GM12864 (cell line): ENCODE results near the gene CRY2.
A peak's percentile ranks its signal among the peaks of the same experiment; 100 is the strongest.
"Not testable (repeated sequence)": the region's sequence is repeated elsewhere in the genome, so short reads cannot be mapped to it uniquely, and the experiment has no call there.

Experiments used
- DNase-seq: peaks from one replicate; pipeline ENCODE4 v3.0.0-alpha.2; 2011; ENCODE audit warnings: low read depth
- H3K4me3 ChIP-seq: 2 replicates; pipeline ENCODE4 v1.5.1; 2011; ENCODE audit warnings: mild to moderate bottlenecking, low read depth, low read length, control low read depth
- CTCF ChIP-seq: IDR thresholded peaks from 2 replicates; pipeline ENCODE4 v1.5.1; 2011; ENCODE audit warnings: low read depth, mild to moderate bottlenecking, moderate library complexity, low read length, control low read depth, inconsistent platforms; ENCODE audit errors: missing control alignments

Gene CRY2

GRCh38 chr11:45899448-45900174, 52.3 kb downstream of the CRY2 start:
- no peak for TF ChIP-seq CTCF
- H3K4me3 ChIP-seq: peak overlapping the region; percentile 40
- DNase-seq: no peak

- not testable (repeated sequence) for H3K4me3 ChIP-seq, DNase-seq
These were observed 53.0 kb downstream of the CRY2 start for GRCh38 chr11:45900175-45900800.

- H3K4me3 ChIP-seq: no peak overlapping the region
- no peak for DNase-seq
- no peak for TF ChIP-seq CTCF
These were observed 53.8 kb downstream of the CRY2 start for GRCh38 chr11:45900916-45901617.

GRCh38 chr11:45901626-45902025, 54.4 kb downstream of the CRY2 start:
- no peak overlapping the region for H3K4me3 ChIP-seq
- no peak for TF ChIP-seq CTCF
- no peak for DNase-seq

GRCh38 chr11:45902452-45903380, 55.4 kb downstream of the CRY2 start:
- DNase-seq: no peak
- H3K4me3 ChIP-seq: no peak overlapping the region
- TF ChIP-seq CTCF: no peak

GRCh38 chr11:45904309-45904915, 57.1 kb downstream of the CRY2 start:
- DNase-seq: no peak
- no peak overlapping the region for H3K4me3 ChIP-seq
- TF ChIP-seq CTCF: no peak
